ENCODE results near the gene EAPP. TPM values are rescaled to one million over a fixed set of nuclear protein-coding genes. Genes with fewer than 3 reads are reported as not detected.
"Not testable (repeated sequence)": the region's sequence is repeated elsewhere in the genome, so short reads cannot be mapped to it uniquely, and the experiment has no call there.

The EAPP gene
- total RNA-seq, 2 donors from 2014 or later = 33.6 to 46.9 TPM

- no peak for ATAC-seq (replicated peaks)
- H3K9me3 Mint-ChIP-seq = no peaks in the 10 kb centered on the region
- no peaks in the 10 kb centered on the region for H3K36me3 Mint-ChIP-seq (ENCODE audit: low read depth)
- H3K27me3 Mint-ChIP-seq = no peaks in the 10 kb centered on the region
- H3K27ac Mint-ChIP-seq = no peak overlapping the region
- H3K4me1 Mint-ChIP-seq = no peaks in the 10 kb centered on the region
- H3K4me3 Mint-ChIP-seq = no peak overlapping the region
Observed at GRCh38 chr14:34548472-34548981, 9.0 kb upstream of the EAPP start.

DNA sequence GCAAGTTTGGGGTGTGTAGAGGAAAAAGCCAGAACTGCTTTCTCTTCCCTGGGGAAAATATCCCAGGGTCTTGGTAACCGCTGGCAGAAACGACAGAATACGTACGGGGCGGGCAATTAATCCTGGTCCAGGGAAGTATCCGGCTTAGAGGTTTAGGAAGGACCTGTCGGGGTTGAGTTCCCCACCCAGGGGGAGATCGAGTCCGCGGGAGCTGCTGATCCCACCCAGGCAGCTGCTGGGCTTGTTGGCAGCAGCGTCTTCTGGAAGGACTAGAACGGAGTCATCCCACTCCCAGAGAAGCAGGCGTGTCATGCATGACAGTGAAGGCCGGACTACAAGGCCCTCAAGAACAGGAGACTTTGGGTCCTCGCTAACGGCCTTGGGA lies 7.6 kb upstream of the EAPP start:
- H3K27me3 Mint-ChIP-seq; H3K9me3 Mint-ChIP-seq; H3K4me3 Mint-ChIP-seq; H3K36me3 Mint-ChIP-seq (ENCODE audit: low read depth); H3K4me1 Mint-ChIP-seq; H3K27ac Mint-ChIP-seq: not testable (repeated sequence)
- peak; percentile 42 for ATAC-seq (replicated peaks)

- not testable (repeated sequence) for H3K4me1 Mint-ChIP-seq; H3K9me3 Mint-ChIP-seq; H3K27me3 Mint-ChIP-seq; H3K4me3 Mint-ChIP-seq; H3K36me3 Mint-ChIP-seq (ENCODE audit: low read depth); H3K27ac Mint-ChIP-seq
- peak; percentile 79 for ATAC-seq (replicated peaks)
Observed at GRCh38 chr14:34546272-34547135, 7.0 kb upstream of the EAPP start.

DNA sequence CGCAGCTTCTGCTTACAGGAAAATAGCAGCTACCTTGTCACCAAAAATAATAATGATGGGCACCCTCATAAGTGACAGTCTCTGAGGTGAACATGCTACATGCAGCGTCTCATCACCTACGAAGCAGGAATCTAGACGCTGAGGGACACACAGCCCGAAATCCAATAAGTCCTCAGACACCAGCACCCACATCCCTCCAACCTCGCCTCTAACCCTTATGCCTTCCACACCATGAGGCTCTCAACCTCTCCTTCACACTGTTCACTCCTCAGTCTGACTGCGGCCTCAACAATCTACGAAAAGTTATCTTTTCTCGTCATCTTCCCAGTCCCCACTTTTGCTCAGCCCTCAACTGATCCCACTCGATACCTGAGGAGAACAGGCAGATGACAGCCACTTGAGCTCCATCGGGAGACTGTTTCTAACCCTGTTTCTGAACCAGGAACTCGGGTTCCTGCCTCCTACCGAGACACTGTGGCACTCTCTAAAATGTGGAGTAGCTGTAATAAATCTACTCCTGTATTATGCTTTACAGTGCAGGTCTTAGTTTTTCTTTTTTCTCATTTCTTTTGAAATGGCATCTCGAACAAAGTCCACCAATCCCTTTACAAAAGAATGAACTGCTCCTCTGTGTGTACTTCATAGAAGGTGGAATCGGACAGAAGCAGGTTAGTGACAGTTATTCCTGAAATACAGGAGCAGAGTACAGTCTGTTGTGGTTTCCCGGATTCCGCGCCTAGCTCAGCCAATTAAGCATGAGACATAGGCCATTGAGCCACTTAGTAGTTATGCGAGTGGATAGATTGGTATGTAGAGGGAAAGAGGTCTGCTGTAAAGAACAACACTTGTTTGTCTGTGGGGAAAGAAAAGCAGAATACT lies 919 bp upstream of the EAPP start:
- peak overlapping the region; percentile 99 for H3K27ac Mint-ChIP-seq
- H3K9me3 Mint-ChIP-seq; H3K27me3 Mint-ChIP-seq; H3K4me1 Mint-ChIP-seq; ATAC-seq (replicated peaks): not testable (repeated sequence)
- H3K4me3 Mint-ChIP-seq = peak overlapping the region; percentile 99
- peaks cover 32% of the 10 kb centered on the region for H3K36me3 Mint-ChIP-seq (ENCODE audit: low read depth)

DNA sequence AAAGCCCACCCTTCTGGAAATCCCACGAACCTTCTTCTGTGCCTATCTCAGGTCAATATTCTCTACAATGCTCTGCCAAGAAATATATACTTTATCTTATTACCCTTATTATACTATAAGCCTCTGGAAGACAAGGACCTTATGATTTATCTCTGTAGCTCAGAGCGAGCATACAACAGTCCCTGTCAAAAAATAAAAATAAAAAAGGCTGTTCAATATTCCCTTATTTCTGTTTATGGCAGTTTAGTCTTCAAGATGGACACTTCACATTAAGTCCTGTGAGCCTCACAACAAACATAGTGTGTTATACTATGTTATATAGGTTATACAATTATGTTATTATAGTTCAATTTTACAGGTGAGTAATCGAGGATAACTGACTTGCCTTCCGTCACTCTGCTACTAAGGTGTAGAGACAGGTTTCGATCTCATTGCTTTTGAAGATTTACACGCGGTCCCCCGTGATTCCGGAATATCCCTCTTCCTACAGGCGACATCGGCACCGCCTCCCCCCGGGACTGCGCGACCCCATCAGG lies 562 bp downstream of the EAPP start:
- peak; percentile 37 for ATAC-seq (replicated peaks)
- Mint-ChIP-seq H3K4me1 (peaks cover 15% of the 10 kb centered on the region), H3K27ac (peak overlapping the region; percentile 99)

DNA sequence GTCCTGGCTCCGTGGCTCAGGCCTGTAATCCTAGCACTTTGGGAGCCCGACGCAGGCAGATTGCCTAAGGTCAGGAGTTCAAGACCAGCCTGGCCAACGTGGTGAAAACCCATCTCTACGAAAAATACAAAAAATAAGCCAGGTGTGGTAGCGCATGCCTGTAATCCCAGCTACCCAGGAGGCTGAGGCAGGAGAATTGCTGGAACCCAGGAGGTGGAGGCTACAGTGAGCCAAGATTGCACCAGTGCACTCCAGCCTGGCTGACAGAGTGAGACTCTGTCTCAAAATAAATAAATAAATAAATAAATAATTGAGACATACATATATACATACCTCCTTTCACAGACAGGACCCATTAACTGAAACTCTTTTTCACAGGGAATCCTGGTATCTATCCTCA lies 1.4 kb downstream of the EAPP start:
- peak overlapping the region; percentile 99 for H3K4me3 Mint-ChIP-seq
- not testable (repeated sequence) for H3K27me3 Mint-ChIP-seq; H3K9me3 Mint-ChIP-seq; ATAC-seq (replicated peaks)
- peaks cover 22% of the 10 kb centered on the region for H3K4me1 Mint-ChIP-seq
- H3K36me3 Mint-ChIP-seq (ENCODE audit: low read depth) = peaks cover 55% of the 10 kb centered on the region
- H3K27ac Mint-ChIP-seq = peak overlapping the region; percentile 99

More for the DNA sequence above, 562 bp downstream of the EAPP start:
- Mint-ChIP-seq H3K27me3 (no peaks in the 10 kb centered on the region), H3K9me3 (no peaks in the 10 kb centered on the region), H3K4me3 (peak overlapping the region; percentile 99), H3K36me3 (ENCODE audit: low read depth) (peaks cover 47% of the 10 kb centered on the region)

DNA sequence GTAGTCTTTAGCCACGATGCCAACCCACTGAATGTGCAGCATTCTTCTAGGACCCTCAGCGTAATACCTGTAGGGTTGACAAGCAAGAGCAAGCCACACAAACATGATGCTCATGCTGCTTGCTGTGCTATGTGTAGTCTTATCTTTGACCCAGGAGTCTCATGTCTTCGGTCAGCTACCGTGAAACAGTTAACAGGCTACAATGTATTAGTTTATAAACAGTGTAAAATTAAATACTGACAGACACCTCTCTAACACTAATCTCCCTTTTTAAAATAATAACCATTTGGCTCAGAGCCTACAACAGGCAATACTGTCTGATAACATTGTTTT lies 1.9 kb downstream of the EAPP start:
- H3K9me3 Mint-ChIP-seq = no peaks in the 10 kb centered on the region
- peaks cover 60% of the 10 kb centered on the region for H3K36me3 Mint-ChIP-seq (ENCODE audit: low read depth)
- ATAC-seq (replicated peaks) = no peak
- peak overlapping the region; percentile 54 for H3K27ac Mint-ChIP-seq
- H3K4me3 Mint-ChIP-seq = peak overlapping the region; percentile 99
- peaks cover 22% of the 10 kb centered on the region for H3K4me1 Mint-ChIP-seq
- no peaks in the 10 kb centered on the region for H3K27me3 Mint-ChIP-seq

DNA sequence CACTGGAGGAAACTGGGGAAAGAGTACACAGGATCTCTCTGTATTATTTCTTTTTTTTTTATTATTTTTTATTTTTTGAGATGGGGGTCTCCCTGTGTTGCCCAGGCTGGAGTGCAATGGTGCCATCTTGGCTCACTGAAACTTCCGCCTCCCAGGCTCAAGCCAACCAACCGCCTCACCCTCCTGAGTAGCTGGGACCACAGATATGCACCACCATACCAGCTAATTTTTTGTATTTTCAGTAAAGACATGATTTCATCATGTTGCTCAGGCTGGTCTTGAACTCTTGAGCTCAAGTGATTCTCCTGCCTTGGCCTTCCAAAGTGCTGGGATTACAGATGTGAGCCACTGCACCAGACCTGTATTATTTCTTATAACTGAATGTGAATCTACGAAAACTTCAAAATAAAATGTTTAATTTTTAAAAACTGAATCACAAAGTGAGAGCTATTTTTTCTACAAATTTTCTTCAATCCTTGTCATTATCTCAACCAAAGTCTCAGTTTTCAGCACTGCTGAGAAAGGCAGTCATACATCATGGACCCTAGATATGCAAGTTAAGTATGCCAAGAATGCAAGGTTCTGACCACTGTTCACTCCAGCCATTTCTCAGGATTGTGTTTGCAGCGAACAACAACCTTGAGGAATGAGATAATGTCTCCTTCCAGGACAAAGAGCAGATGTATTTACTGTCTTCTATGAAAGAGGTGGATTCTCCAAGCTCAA lies 2.4 kb downstream of the EAPP start:
- peaks cover 65% of the 10 kb centered on the region for H3K36me3 Mint-ChIP-seq (ENCODE audit: low read depth)
- no peaks in the 10 kb centered on the region for H3K9me3 Mint-ChIP-seq
- H3K27me3 Mint-ChIP-seq = no peaks in the 10 kb centered on the region
- H3K4me1 Mint-ChIP-seq = peaks cover 22% of the 10 kb centered on the region
- ATAC-seq (replicated peaks) = no peak
- peak overlapping the region; percentile 52 for H3K27ac Mint-ChIP-seq
- peak overlapping the region; percentile 99 for H3K4me3 Mint-ChIP-seq

DNA sequence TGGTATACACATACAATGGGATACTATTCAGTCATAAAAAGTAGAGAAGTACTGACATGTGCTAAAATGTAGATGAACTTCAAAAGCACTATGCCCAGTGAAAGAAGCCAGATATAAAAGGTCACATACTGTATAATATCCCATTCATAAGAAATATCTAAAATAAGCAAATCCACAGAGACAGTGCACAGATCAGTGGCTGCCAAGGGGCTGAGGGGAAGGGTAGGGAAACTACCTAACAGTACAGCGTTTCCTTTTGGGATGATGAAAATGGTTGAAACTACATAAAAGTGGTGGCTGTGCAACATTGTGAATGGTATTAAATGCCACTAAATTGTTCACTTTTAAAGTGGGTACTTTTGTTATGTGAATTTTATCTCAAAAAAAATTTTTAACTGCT lies 11.9 kb downstream of the EAPP start:
- Mint-ChIP-seq H3K9me3 (no peaks in the 10 kb centered on the region), H3K4me1 (no peaks in the 10 kb centered on the region), H3K4me3 (no peak overlapping the region), H3K27ac (no peak overlapping the region), H3K36me3 (ENCODE audit: low read depth) (peaks cover 99% of the 10 kb centered on the region), H3K27me3 (no peaks in the 10 kb centered on the region)
- ATAC-seq (replicated peaks) = no peak

GRCh38 chr14:34524216-34524615 lies 15.3 kb downstream of the EAPP start:
- ATAC-seq (replicated peaks); H3K27ac Mint-ChIP-seq: not testable (repeated sequence)
- peaks cover 99% of the 10 kb centered on the region for H3K36me3 Mint-ChIP-seq (ENCODE audit: low read depth)

DNA sequence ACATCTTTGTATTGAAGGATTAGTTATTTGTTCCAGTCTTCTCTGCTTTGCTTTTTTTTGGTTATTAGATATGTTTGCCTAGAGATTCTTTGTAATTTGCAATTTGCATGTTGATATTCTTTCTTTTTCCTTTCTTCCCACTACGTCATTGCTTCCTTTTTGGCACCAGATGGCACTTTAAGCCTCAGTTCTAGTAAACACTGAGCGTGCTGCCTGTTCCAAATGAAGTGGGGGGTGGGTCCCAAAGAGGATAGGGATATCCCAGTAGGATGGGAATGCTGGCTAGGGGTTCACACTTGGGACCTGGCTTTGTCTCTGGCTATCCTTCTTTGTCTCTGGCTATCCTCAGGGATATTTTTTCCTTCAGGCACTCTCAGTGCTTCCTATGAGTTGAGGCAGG lies 17.0 kb downstream of the EAPP start:
- H3K4me3 Mint-ChIP-seq = no peak overlapping the region
- ATAC-seq (replicated peaks) = no peak
- no peaks in the 10 kb centered on the region for H3K4me1 Mint-ChIP-seq
- peaks cover 99% of the 10 kb centered on the region for H3K36me3 Mint-ChIP-seq (ENCODE audit: low read depth)
- peak overlapping the region; percentile 41 for H3K27ac Mint-ChIP-seq
- no peaks in the 10 kb centered on the region for H3K9me3 Mint-ChIP-seq
- no peaks in the 10 kb centered on the region for H3K27me3 Mint-ChIP-seq

More at GRCh38 chr14:34524216-34524615, 15.3 kb downstream of the EAPP start:
- not testable (repeated sequence) for H3K4me3 Mint-ChIP-seq, H3K4me1 Mint-ChIP-seq, H3K9me3 Mint-ChIP-seq, H3K27me3 Mint-ChIP-seq

- H3K36me3 Mint-ChIP-seq (ENCODE audit: low read depth) = peaks cover 99% of the 10 kb centered on the region
- not testable (repeated sequence) for H3K4me3 Mint-ChIP-seq
Observed at GRCh38 chr14:34521071-34521470, 18.4 kb downstream of the EAPP start.

DNA sequence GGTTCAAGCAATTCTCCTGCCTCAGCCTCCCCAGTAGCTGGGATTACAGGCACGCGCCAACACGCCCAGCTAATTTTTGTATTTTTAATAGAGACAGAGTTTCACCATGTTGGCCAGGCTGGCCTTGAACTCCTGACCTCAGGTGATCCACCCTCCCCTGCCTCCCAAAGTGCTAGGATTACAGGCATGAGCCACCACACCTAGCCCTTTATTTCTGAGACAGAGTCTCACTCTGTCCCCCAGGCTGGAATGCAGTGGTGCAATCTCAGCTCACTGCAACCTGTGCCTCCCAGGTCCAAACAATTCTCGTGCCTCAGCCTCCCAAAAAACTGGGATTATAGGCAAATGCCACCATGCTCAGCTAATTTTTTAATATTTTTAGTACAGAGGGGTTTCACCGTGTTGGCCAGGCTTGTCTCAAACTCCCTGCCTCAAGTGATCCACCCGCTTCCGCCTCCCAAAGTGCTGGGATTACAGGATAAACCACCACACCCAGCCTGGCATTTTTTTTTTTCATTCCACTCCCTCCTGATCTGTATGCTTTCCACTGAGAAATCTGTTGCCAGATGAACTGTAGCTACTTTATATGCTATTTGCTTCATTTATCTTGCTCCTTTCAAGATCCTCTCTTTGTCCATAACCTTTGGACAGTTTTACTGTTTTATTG lies 19.1 kb downstream of the EAPP start:
- ATAC-seq (replicated peaks); H3K4me1 Mint-ChIP-seq; H3K4me3 Mint-ChIP-seq; H3K27ac Mint-ChIP-seq; H3K27me3 Mint-ChIP-seq; H3K9me3 Mint-ChIP-seq: not testable (repeated sequence)
- peaks cover 100% of the 10 kb centered on the region for H3K36me3 Mint-ChIP-seq (ENCODE audit: low read depth)

More at GRCh38 chr14:34521071-34521470, 18.4 kb downstream of the EAPP start:
- not testable (repeated sequence) for H3K9me3 Mint-ChIP-seq; H3K27ac Mint-ChIP-seq; H3K27me3 Mint-ChIP-seq; ATAC-seq (replicated peaks); H3K4me1 Mint-ChIP-seq

DNA sequence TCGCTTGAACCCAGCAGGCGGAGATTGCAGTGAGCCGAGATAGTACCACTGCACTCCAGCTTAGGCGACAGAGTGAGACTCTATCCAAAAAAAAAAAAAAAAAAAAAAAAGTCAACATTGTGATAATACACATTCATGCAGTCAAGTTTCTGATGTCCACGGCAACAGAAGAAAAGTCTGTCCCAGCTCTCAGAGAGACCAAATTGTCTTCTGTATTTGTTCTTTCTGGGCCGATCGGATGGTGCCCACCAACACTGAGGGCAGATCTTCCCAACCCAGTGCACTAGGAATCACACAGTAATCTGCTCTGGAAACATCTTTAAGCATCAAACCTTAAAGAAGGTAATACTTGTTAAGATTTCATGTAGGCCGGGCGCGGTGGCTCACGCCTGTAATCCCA lies 31.6 kb downstream of the EAPP start:
- no peaks in the 10 kb centered on the region for H3K27me3 Mint-ChIP-seq
- no peak overlapping the region for H3K27ac Mint-ChIP-seq
- no peaks in the 10 kb centered on the region for H3K36me3 Mint-ChIP-seq (ENCODE audit: low read depth)
- no peak for ATAC-seq (replicated peaks)
- no peak overlapping the region for H3K4me3 Mint-ChIP-seq
- H3K4me1 Mint-ChIP-seq = no peaks in the 10 kb centered on the region
- no peaks in the 10 kb centered on the region for H3K9me3 Mint-ChIP-seq

Measured in activated T-helper 17 cell treated with anti-CD3 and anti-CD28 coated beads, Interleukin-2, amount 50 U/mL, for 72 hours (primary cell).